ENCODE measurements around the gene MYADM. TPM values are rescaled to one million over a fixed set of nuclear protein-coding genes. Genes with fewer than 3 reads are reported as not detected.
A peak's percentile ranks its signal among the peaks of the same experiment; 100 is the strongest.
"Not testable (repeated sequence)": the region's sequence is repeated elsewhere in the genome, so short reads cannot be mapped to it uniquely, and the experiment has no call there.

The MYADM gene
- total RNA-seq, 1 donor, result 17.4 TPM

DNA sequence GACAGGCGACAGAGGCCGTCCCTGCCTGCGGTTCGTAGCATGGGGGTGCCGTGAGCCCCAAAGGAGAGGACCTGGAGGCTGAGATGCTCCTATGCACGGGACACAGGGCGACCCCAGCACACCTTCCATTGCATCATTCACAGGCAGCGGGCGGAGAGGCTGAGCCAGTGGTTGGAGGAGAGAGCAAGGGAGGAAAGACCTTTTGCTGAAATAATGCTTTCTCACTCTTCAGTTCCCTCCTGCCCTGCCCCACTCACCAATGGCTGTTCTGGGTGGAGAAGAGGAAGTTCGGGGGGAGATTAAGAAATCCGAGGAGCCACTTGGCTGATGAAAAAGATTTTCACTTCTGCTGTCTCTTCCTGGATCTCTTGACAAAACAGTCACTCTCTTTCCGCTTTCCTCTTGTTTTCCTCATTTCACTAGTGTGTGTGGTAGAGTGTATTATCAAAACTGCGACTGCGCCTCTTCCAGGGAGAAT lies 43.5 kb upstream of the MYADM start, which contains the start of gene NLRP12:
Gene NLRP12 (minus strand): TSS at position 181 of the 478 bp plus-strand sequence. CDS start 140 bp downstream, at position 41.
- no peak for TF ChIP-seq CTCF (IDR thresholded peaks at IDR 0.05; ENCODE audit: extremely low read depth, low read depth, low read length)
- DNase-seq (ENCODE audit: insufficient read length, low spot score, missing footprints), result no peak
- Histone ChIP-seq H2AFZ (ENCODE audit: low read length) (no peak within 1 kb of the TSS), H3K27me3 (ENCODE audit: insufficient read depth, low read length) (peaks cover 3% of the 10 kb centered on the region), H3K4me2 (ENCODE audit: insufficient read depth, low read length) (no peak within 1 kb of the TSS), H3K36me3 (ENCODE audit: insufficient read depth, low read length) (no peaks in the 10 kb centered on the region), H3K79me2 (ENCODE audit: insufficient read depth, low read length) (no peaks in the 10 kb centered on the region), H3K9me3 (ENCODE audit: low read depth, low read length) (no peaks in the 10 kb centered on the region), H4K20me1 (ENCODE audit: insufficient read depth, low read length) (no peaks in the 10 kb centered on the region), H3K4me1 (ENCODE audit: insufficient read depth, low read length) (no peaks in the 10 kb centered on the region), H3K4me3 (ENCODE audit: insufficient read depth, low read length) (no peak within 1 kb of the TSS), H3K27ac (ENCODE audit: low read depth, low read length) (no peak within 1 kb of the TSS)

DNA sequence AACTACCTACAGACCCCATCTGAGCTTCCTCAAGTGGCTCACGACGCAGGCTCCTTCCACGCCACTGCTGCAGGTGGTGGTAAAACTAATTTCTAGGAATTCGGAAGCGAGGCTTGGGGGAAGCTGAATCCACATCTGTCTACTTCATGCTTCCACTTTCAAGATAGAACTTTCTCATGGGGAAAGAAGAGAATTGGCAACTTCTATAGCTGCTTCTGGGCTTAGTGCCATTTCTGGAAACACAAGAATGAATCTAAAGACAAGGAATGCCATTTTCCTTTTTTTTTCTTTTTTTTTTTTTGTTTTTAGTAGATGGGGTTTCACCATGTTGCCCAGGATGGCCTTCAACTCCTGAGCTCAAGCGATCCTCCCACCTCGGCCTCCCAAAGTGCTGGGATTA lies 40.8 kb upstream of the MYADM start:
- DNase-seq (ENCODE audit: insufficient read length, low spot score, missing footprints), result no peak

GRCh38 chr19:53828531-53828930 lies 39.2 kb upstream of the MYADM start:
- Histone ChIP-seq H3K27me3 (ENCODE audit: insufficient read depth, low read length) (peaks cover 11% of the 10 kb centered on the region), H3K4me2 (ENCODE audit: insufficient read depth, low read length) (no peak overlapping the region), H3K9me3 (ENCODE audit: low read depth, low read length) (no peaks in the 10 kb centered on the region), H2AFZ (ENCODE audit: low read length) (no peak overlapping the region), H3K36me3 (ENCODE audit: insufficient read depth, low read length) (no peaks in the 10 kb centered on the region), H3K4me3 (ENCODE audit: insufficient read depth, low read length) (no peak overlapping the region), H3K27ac (ENCODE audit: low read depth, low read length) (no peak overlapping the region), H4K20me1 (ENCODE audit: insufficient read depth, low read length) (no peaks in the 10 kb centered on the region), H3K4me1 (ENCODE audit: insufficient read depth, low read length) (no peaks in the 10 kb centered on the region), H3K79me2 (ENCODE audit: insufficient read depth, low read length) (no peaks in the 10 kb centered on the region)
- no peak for TF ChIP-seq CTCF (IDR thresholded peaks at IDR 0.05; ENCODE audit: extremely low read depth, low read depth, low read length)
- DNase-seq (ENCODE audit: insufficient read length, low spot score, missing footprints), result no peak

More for the DNA sequence above, 40.8 kb upstream of the MYADM start:
- Histone ChIP-seq H2AFZ (ENCODE audit: low read length) (no peak overlapping the region), H3K27me3 (ENCODE audit: insufficient read depth, low read length) (peaks cover 9% of the 10 kb centered on the region), H3K27ac (ENCODE audit: low read depth, low read length) (no peak overlapping the region), H3K9me3 (ENCODE audit: low read depth, low read length) (no peaks in the 10 kb centered on the region), H4K20me1 (ENCODE audit: insufficient read depth, low read length) (no peaks in the 10 kb centered on the region), H3K4me2 (ENCODE audit: insufficient read depth, low read length) (no peak overlapping the region), H3K79me2 (ENCODE audit: insufficient read depth, low read length) (no peaks in the 10 kb centered on the region), H3K36me3 (ENCODE audit: insufficient read depth, low read length) (no peaks in the 10 kb centered on the region), H3K4me3 (ENCODE audit: insufficient read depth, low read length) (no peak overlapping the region), H3K4me1 (ENCODE audit: insufficient read depth, low read length) (no peaks in the 10 kb centered on the region)
- TF ChIP-seq CTCF (IDR thresholded peaks at IDR 0.05; ENCODE audit: extremely low read depth, low read depth, low read length), result no peak

DNA sequence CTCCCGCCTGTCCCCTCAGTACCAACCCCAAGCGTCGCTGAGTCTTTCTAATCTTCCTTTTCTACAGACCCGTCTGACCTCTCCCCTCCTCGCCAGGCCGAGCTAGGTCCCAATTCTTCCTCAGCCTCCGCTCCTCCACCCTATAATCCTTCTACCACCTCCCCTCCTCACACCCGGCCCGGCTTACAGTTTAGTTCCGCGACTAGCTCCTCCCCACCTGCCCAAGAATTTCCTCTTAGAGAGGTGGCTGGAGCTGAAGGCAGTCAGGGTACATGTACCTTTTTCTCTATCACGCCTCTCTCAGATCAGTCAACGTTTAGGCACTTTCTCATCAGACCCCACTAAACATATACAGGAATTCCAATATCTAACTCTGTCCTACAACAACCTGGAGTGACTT lies 34.8 kb upstream of the MYADM start:
- not testable (repeated sequence) for H3K4me1 ChIP-seq (ENCODE audit: insufficient read depth, low read length); H3K36me3 ChIP-seq (ENCODE audit: insufficient read depth, low read length); DNase-seq (ENCODE audit: insufficient read length, low spot score, missing footprints); H3K27ac ChIP-seq (ENCODE audit: low read depth, low read length); H4K20me1 ChIP-seq (ENCODE audit: insufficient read depth, low read length); H3K4me2 ChIP-seq (ENCODE audit: insufficient read depth, low read length); H3K79me2 ChIP-seq (ENCODE audit: insufficient read depth, low read length); H3K4me3 ChIP-seq (ENCODE audit: insufficient read depth, low read length); H2AFZ ChIP-seq (ENCODE audit: low read length); H3K9me3 ChIP-seq (ENCODE audit: low read depth, low read length)
- peaks cover 11% of the 10 kb centered on the region for H3K27me3 ChIP-seq (ENCODE audit: insufficient read depth, low read length)

- H3K9me3 ChIP-seq (ENCODE audit: low read depth, low read length); H3K4me2 ChIP-seq (ENCODE audit: insufficient read depth, low read length); H3K27ac ChIP-seq (ENCODE audit: low read depth, low read length); H3K27me3 ChIP-seq (ENCODE audit: insufficient read depth, low read length); H3K4me3 ChIP-seq (ENCODE audit: insufficient read depth, low read length); H3K79me2 ChIP-seq (ENCODE audit: insufficient read depth, low read length); H3K36me3 ChIP-seq (ENCODE audit: insufficient read depth, low read length); DNase-seq (ENCODE audit: insufficient read length, low spot score, missing footprints); H2AFZ ChIP-seq (ENCODE audit: low read length); H4K20me1 ChIP-seq (ENCODE audit: insufficient read depth, low read length): not testable (repeated sequence)
- peaks cover 17% of the 10 kb centered on the region for H3K4me1 ChIP-seq (ENCODE audit: insufficient read depth, low read length)
These were observed 29.2 kb upstream of the MYADM start for GRCh38 chr19:53838446-53838845.

GRCh38 chr19:53840241-53840640 lies 27.4 kb upstream of the MYADM start:
- not testable (repeated sequence) for H3K27me3 ChIP-seq (ENCODE audit: insufficient read depth, low read length); DNase-seq (ENCODE audit: insufficient read length, low spot score, missing footprints); H2AFZ ChIP-seq (ENCODE audit: low read length); H3K79me2 ChIP-seq (ENCODE audit: insufficient read depth, low read length); H4K20me1 ChIP-seq (ENCODE audit: insufficient read depth, low read length); H3K36me3 ChIP-seq (ENCODE audit: insufficient read depth, low read length); H3K4me2 ChIP-seq (ENCODE audit: insufficient read depth, low read length); H3K9me3 ChIP-seq (ENCODE audit: low read depth, low read length); H3K27ac ChIP-seq (ENCODE audit: low read depth, low read length); H3K4me3 ChIP-seq (ENCODE audit: insufficient read depth, low read length)
- peaks cover 17% of the 10 kb centered on the region for H3K4me1 ChIP-seq (ENCODE audit: insufficient read depth, low read length)

GRCh38 chr19:53840914-53841313 lies 26.8 kb upstream of the MYADM start:
- H3K27me3 ChIP-seq (ENCODE audit: insufficient read depth, low read length); H4K20me1 ChIP-seq (ENCODE audit: insufficient read depth, low read length); DNase-seq (ENCODE audit: insufficient read length, low spot score, missing footprints); H3K79me2 ChIP-seq (ENCODE audit: insufficient read depth, low read length); H2AFZ ChIP-seq (ENCODE audit: low read length); H3K4me2 ChIP-seq (ENCODE audit: insufficient read depth, low read length); H3K4me3 ChIP-seq (ENCODE audit: insufficient read depth, low read length); H3K9me3 ChIP-seq (ENCODE audit: low read depth, low read length); H3K36me3 ChIP-seq (ENCODE audit: insufficient read depth, low read length): not testable (repeated sequence)
- Histone ChIP-seq H3K27ac (ENCODE audit: low read depth, low read length) (peak overlapping the region; percentile 68), H3K4me1 (ENCODE audit: insufficient read depth, low read length) (peaks cover 17% of the 10 kb centered on the region)
